Endothelial cell of hepatic sinusoid (primary cell): Measurements from ENCODE around the gene SALL3.

Experiments
- in situ Hi-C: cut with HindIII; loops from 2 replicates; pipeline ENCODE4 v1.10.0; 2017; ENCODE audit warnings: low sequenced_read_pairs

Gene SALL3

GRCh38 chr18:79000997-79001396, 21.4 kb downstream of the SALL3 start:
- in situ Hi-C loops: no loop called here

DNA sequence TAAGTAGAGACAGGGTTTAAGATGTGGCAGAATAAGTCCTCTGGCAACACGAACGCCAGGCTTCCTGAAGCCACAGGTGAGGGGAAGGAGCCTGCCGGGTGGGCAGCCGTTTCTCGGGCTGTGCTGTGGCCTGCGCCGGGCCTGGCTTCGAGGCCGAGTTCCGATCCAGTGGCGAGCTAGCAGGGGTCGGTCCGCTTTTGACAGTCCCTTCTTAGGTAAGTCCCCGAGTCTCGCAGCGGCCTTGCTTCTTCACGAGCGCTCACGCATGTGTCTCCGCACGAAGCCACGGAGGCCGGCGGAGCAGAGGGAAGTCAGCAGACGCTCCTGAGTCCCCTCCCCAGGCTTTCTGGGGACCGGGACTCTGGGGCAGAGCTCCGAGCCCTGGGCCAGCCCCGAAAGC, 26.0 kb downstream of the SALL3 start:
- in situ Hi-C loops: no loop called here

DNA sequence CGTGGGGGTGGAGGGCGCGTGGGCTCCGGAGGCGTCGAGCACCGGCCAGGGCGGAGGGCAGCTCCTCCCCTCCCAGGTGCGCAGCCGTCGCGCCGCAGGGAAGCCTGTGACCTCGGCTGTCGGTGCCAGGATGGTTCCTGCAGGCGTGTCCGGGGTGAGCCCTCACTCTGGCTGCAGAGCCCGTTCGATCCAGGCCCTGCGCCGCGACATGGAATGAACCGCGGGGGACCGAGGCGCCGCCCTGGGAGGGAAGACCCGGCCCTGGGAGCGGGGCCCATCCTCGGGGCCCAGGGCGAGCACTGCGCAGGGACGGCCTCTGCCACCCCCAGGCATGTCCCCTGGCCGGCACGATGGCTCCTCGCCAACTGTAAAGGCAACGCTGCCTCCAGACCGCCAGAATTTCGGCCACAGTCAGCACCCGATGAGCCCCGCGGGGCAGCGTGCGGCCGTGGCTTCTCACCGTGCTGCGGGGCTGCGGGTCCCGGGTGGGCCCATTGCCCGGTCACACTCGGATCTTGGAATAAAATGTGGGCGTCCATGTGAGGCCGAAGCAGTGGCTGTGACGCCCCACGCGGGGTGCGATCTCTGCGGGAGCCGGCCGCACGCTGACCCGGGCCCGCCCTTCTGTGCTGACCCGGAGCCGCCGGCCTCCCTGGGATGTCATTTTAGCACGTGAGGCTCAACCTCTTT, 26.6 kb downstream of the SALL3 start:
- in situ Hi-C loops: no loop called here

DNA sequence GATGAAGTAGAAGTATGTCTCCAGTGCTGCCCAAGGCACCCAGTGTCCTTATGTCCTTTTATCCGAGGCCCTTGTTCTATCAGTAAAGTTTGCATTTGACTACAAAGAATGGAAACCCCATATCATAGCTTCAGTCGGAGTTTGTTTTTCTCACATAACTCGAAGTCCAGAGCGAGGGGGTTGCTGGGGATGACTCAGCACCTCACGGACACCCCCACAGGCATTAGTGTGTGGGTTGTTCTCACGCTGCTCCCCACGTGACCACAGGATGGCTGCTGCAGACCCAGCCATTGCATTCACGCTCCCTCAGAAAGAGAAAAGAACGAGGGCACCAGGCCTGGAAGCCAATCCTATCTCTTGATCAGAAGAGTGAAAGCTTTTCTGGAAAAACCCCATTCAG, 27.8 kb downstream of the SALL3 start:
- in situ Hi-C loops: no loop called here

DNA sequence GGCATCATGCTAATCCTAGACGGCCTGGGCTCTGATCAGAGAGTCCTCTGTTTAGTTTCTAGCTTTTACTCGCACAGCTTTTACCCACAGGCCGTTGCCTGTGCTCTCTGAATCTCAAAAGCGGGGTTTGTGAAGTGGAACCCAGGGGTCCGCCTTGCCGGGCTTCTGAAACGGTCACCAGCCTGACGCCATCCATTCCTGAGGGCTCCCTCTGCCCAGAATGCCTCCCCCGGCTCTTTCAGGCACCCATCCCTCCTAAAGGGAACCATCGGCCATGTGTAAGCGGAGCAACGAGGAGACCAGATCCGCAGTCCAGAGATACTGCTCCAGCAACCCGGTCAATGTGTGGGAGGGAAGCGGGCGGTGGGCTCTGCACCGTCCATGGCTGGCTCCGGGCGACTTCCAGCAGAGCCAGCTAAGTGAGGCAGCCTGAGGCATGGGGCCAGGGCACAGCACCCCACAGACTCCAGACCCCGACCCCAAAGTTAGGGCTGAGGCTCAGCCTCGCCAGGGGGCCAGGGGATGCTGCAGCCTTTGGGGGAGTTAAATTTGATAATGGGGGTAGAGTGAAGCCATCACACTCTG, 28.8 kb downstream of the SALL3 start:
- in situ Hi-C loops: no loop called here

- in situ Hi-C loops: no loop called here
Observed at GRCh38 chr18:79010802-79011201, 31.2 kb downstream of the SALL3 start.

DNA sequence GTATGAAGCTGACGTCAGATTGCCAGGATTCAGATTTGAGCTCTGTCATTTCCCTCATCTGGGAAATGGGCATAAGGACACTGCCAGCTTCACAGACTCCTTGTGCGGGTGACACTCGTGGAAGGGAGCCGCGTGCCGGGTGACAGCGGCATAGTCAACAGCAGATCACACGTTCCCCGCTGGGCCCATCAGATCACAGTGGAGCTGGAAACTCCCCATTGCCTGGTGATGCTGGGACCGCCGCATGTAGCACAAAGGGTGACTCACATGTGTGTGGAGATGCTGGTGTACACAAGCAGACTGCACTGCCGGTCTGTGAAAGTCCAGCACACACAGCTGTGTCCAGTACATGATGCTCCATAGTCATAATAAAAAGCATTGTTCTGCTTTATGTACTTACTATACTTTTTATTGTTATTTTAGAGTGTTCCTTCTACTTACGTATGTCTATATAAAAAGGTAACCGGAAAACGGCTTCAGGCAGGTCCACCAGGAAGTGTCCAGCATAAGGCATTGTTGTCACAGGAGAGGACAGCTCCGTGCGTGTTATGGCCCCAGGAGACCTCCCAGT, 31.8 kb downstream of the SALL3 start:
- in situ Hi-C loops: no loop called here

DNA sequence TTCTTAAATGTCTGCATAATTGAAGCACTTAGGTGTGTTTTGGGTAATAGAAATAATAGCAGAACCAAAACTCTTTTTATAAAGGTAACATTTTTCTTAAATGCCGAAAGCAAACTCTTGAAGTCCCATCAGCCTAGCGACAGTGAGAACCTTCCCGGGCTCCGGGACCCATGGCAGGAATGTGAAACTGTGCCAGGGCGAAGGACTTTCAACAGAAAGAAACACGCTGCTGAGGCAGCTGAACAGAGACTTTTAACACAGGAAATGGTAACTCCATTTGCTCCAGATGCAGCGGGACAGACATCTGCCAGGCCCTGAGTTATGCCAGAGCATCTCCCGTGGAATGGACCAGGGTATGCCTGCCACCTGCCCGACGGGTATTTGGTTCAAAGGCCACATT, 34.3 kb downstream of the SALL3 start:
- in situ Hi-C loops: no loop called here

- in situ Hi-C loops: no loop called here
Observed at GRCh38 chr18:79018911-79019310, 39.3 kb downstream of the SALL3 start.

GRCh38 chr18:79019881-79020280, 40.3 kb downstream of the SALL3 start:
- in situ Hi-C loops: no loop called here

DNA sequence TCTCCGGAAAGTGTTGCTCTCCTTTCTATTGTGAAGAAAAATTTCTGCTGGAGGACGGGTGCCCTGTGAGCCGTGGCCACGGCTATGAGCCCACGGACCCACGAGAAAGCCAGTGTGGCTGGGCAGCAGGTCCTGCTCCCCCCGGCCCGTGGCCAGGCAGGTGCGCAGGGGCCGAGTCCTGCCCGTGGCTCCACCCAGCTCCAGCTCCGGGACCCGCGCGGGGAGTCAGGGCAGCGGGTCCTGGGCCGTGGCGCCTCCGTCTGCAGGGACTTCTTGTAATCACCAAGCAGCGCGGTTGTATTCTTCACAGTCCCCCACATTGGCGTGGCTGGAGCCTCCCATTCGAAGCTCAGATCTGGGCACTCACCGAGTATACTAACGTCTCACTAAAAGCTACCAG, 43.0 kb downstream of the SALL3 start:
- in situ Hi-C loops: no loop called here

DNA sequence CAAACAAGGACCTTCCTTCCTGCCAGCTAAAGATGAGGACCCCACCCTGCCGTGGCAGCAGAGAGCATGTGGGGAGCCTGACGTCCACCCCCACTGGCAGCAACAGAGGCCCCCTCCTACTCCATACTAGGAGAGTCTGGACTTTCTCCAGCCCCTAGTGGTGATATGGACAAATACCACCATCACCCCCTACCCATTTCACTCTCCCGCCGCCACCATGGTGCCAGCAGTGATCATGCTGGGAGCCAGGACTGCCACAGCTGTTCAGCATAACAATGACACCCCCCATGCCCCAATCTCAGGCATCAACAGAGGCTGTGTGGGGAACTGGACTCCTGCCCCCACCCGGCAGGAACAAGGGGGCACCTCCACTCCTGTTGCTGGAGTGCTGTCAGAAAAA, 46.9 kb downstream of the SALL3 start:
- in situ Hi-C loops: no loop called here

- in situ Hi-C loops: no loop called here
Observed at GRCh38 chr18:79030680-79031079, 51.1 kb downstream of the SALL3 start.

DNA sequence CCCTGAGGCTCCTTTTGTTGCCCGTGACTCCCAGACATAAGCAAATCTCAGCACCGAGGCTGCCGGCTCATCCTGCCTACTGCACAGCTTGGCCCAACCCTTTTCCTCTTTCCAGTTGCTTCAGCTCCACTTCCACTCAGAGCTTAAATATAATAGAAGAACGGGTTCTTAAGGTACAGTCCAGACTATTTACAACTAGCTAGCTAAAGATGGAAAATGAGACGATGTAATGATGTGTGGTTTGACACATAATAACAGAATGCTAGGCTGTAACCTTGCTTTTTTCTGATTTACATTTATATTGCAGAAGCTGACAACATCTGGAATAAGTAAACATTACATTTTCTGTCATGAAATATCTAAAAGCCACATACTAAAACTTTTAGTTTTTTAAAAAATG, 62.7 kb downstream of the SALL3 start:
- in situ Hi-C loops: no loop called here

GRCh38 chr18:79043288-79043687, 63.7 kb downstream of the SALL3 start:
- in situ Hi-C loops: no loop called here

GRCh38 chr18:79046522-79046921, 66.9 kb downstream of the SALL3 start:
- in situ Hi-C loops: no loop called here

DNA sequence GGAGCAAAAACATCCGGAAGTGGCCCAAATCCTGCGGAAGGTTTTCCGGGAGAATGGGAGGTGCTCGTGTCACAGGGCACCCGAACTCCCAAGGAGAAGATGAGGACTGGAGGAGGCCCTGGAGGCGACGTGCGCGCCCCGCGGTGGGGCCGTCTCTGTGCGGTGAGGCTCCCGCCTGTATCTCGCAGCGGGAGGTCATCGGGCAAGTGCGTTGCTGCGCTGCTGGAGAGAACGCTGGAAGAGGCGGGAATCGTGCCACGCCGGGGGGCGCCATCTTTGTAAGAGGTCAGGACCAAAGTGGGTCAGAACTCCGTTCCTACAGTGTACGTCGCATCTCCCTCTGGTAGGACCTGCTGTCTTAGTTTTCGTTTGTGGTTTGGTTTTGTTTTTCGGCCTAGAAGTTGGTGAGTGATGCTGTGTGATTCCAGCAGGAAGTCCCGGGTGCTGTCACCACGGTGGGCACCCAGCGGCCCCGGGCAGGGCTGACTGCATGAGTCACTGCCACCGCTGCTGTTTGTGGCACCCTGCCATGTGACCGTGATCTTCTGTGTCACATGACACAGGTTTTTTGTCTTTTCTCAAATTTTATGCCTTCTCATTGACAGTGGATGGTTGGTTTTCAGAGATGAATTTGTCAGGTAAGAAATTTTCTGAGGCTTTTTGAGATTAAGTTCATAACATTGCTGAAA, 68.1 kb downstream of the SALL3 start:
- in situ Hi-C loops: no loop called here

- in situ Hi-C loops: no loop called here
Observed at GRCh38 chr18:79048245-79048632, 68.6 kb downstream of the SALL3 start.

DNA sequence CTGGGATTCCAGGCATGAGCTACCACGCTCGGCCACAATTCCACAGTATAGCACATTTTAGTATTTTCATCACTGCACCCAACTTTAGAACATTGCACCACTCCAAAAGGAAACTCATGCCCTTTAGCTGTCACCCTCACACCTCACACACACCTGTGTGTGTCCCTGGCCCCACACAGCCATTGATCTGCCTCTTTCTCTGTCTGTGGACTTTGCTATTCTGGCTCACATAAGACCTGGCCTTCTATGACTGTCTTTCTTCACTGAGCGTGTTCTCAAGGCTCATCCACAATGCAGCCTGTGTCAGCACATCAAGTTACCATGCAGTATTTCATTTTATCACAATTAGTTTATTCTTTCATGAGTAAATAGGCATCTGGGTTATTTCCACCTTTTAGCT, 69.9 kb downstream of the SALL3 start:
- in situ Hi-C loops: no loop called here
